Stimulated activated CD8-positive, alpha-beta memory T cell treated with anti-CD3 and anti-CD28 coated beads, Interleukin-15, amount 100 ng/mL, for 48 hours (primary cell): ENCODE data around the gene THRB.

Experiments used
- DNase-seq, 2 donors: peaks; one replicate each; pipeline ENCODE4 v3.0.0-alpha.2; 2020; ENCODE audit warnings: low read depth in 2 of 2

The THRB gene

DNA sequence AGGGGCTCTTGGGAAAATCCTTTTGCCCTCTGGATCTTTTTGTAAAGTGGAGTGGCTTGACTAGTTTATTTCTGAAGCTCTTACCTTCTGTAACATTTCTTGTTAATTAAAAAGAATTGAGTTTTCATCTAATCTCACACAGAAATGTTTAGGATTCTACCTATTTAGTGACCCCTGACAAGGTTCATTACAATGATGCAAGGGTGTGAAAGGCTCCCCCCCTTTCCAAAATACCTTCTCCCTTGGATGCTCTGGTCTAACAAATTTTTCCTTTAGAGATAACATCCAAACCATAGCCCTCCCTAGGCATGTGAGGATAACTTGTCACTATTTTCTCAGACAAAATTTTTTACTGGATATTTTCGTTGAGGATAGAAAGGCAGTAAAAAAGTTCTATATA lies 223.9 kb downstream of the THRB start:
- no peak for DNase-seq

DNA sequence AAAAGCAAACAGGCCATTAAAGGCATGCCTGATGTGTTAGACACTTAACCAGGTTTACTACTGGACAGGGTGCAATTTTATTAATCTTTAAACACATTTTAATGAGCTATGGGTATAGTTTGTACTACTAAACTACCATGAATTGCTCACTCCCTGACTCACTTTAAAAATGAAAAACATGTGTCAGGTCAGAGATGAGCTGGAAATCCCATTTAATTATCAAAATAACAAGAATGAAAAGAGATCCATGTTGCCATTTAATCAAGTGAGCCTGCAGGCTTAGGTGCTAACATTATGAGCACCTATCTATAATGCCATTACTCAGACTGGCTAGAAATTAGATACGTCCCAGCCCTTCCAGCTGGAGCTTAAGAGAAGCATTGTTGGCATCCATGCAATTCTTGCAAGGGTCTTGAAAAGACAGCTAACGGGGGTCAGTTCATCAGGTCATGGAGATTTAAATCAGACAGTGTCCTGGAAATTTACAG lies 224.4 kb downstream of the THRB start:
- no peak for DNase-seq

DNA sequence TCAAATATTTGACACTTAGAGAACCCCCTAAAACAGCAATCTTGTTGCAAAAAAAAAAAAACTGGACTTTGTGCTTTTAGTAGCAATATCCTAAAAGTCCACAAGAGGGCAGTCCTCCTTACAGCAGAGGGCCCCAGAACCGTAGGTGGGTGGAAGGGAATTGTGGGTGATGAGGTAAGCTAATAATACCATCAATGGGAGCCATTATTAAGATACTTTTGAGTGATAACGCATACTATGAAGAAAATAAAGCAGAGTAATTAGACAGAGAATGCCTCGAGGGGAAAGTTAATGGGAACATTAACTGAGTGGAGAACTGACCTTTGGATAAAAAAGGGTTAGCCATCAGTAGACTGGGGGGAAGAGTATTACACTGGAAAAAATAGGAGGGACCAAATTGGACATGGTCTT lies 229.9 kb downstream of the THRB start:
- no peak for DNase-seq

DNA sequence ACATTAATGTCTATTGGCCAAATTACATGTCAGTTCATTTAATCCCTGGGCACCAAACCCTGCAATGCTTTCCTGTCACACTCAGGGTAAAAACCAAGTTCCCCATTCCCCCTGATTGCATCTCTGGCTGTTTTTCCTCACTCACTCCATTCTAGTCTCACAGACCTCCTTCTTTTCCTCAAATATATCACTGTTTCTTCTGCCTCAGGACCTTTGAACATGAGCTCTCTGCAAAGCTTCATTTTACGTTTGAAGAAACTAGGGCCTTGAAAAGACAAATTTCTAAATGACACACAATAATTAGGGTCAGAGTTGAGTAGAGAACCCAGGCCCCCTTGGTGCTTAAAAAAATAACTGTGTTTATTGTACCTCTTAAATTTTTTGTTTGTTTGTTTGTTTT lies 230.6 kb downstream of the THRB start:
- DNase-seq: no peak

DNA sequence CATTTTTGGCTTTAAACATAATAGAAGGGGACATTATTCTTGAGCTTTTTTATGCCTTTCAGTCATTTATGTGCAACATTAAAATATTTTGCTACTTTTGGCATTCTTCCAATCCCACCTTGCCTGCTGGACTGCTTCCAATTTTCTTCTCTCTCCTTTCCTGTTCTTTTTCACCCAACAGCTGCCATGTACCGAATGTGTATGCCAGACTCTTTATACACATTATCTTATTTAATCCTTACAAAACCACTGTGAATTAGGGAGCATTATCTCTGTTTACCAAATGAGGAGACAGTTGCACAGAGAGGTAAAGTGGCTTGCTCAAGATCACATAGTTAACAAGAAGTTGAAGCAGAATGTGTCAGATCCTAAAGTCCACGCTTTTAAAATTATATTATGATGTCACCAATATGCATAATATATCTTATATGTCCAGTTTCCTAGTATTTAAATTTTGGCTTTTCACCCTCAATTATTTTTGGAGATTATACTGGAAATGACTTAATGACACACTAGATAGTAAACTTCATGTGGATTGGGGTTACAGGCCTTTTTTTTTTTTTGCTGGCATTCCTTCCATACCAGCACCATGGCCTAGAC lies 231.5 kb downstream of the THRB start:
- no peak for DNase-seq

DNA sequence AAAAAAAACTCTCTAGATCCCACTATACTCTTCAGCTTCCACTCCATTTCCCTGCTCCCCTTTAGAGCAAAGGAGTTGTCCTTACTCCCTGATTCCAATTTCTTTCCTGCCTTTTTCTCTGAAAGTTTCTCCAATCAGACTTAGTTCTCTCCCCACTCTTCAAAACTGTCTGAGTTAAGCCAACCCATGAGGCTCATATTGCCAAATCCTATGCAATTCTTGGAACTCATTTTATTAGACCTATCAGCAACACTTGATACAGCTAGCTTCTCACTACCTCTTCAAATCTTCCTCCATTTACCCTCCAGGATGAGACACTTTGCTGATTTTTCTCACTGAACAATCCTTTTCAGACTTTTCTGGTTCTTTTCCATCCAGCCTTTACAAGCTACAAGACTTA lies 233.1 kb downstream of the THRB start:
- no peak for DNase-seq

DNA sequence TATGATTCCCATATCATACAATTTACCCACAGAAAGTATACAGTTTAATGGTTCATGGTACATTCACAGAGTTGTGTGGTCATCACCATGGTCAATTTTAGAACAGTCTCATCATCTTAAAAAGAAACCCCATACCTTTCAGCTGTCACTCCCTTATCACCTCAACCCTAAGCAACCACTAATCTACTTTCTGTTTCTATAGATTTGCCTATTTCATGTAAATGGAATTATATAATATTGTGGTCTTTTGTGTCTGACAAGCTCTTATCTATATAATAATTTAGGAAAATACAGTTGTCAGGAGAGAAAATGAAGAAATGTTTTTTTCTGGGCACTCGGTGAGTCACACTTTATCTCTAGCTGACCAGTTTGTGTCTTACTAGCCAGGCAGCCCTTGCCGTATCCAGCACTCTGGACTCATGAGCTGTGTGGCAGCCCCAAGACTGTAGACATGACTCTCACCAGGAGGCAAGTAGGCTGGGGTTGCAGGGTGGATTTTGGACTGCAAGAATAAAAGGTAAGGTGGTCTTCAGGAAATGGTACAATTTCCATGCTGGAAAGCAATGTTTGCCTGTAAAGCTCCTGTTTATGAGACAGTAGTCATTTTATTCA lies 234.6 kb downstream of the THRB start:
- no peak for DNase-seq

DNA sequence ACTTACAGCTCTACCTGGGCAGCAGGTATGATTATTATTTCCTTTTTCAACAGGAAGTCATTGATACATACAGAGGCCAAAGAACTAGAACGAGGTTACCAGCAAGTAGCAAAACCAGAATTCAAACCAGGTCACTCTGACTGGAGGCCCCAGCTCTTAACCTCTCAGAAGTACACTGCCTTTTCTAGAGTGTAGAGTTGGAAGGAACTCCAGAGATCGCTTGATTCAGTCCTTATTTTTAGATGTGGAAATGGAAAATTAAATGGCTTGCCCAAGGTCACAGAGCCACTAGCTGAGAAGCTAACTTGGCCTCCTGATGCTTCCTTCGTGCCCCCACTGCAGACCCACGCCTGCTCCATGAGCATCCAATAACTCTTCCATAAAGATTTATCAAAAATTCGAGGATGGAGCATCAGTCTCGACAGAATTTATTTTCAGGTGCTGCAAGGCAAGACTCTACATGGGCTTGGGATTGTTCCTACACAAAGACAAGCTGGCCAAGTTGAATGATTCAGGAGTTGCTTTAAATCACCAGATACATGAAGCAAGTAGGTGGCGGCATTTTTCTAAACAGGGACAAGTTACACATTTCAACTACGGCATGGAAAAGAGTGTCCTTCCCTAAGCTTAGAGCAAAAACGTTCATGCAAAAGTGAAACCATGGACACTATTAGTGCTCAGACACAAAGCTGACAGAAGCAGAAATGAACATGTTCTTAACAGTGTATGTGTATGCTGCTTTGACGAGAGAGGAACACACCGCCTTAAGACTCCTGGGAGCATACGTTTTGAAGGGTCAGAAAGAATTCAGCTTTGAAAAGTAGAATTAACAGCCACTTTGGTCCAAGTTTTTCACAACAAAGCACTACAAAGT lies 235.7 kb downstream of the THRB start:
- DNase-seq: no peak

DNA sequence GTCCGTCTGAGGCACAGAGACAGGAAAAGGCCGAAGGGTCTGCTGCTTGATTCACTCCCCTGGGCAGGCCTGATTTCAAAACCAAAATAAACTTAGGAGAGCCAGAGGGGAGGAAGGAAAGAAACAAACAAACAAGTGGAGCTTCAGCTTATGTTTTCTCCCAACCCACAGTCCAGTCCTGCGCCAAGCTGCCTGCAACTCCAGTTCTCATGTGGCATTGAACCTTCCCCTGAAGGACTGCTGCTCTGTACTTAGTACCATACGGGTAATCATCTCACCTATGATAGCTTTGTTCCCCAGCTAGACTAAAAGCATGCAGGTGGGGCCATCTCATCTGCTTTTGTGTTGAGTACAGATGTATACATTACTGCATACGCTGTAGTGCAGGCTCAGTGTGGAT lies 236.4 kb downstream of the THRB start:
- no peak for DNase-seq

DNA sequence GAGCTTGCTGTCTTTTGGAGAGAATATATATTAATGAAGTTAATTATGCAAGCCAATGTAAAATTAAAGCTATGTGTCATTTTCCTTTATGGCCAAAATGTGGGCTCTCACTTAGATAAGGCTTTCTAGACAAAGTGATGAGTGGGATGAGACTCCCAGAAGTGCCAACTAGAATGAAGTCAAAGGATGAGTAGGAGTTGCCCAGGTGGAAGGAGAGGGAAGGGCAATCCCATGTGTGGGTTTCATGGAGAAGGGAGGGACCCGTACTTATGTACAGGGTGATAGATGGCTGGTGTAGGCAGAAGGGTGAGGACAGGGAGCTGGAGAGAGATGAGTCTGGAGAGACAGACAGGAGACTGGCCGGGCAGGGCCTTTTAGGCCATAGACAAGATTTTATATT lies 239.2 kb downstream of the THRB start:
- no peak for DNase-seq

DNA sequence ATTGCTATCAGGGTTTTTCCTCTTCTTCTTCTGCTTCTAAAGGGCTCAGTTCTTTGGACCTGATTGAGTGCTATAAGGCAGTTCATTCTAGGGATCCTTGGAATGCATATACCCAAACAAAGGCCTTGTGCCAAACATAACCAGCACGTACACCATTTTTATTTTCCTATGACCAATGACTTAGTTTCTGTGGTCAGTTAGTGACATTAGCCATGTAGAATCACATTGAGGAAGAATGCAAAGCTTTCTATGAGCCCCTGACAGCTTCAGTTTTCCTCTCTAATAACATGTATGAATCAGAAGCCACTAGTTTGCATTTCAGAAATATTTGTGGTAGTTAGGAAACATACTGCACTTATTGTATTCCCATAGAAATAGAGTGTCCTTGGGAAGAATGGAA lies 240.0 kb downstream of the THRB start:
- DNase-seq: no peak

DNA sequence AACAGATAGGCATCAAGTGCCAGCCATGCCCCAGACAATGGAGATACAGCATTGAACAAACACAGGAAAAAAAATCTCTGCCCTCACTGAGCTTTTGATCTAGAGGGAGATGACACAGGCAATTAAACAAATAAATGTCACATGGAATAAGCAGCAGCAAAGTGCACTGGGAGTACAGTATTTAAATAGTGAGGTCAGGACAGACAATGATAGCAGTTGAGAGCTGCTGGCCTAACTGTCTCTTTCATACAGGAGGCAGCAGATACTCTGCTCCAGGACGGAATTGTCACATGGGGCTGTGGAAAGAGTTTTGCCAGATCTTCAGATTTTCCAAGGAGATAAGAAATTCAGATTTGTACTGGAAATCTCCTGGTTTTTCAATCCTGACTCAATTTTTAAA lies 241.3 kb downstream of the THRB start:
- no peak for DNase-seq

DNA sequence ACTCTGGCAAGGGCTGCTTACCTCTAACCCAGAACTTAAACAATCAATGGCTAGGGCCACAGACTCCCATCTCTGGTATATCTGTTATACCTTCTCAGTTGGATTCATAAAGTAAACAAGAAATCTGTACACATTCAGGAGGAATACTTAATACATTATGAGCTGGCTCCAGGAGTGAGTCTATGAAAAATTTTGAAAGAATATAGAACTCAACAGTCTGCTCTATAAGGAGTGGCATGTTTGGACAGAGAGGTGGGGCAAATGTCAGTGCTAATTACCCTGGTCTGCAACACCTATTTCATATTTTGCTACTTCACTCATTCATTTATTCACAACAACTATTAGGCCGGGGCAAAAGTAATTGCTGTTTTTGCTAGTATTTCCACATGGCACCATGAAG lies 245.1 kb downstream of the THRB start:
- no peak for DNase-seq

DNA sequence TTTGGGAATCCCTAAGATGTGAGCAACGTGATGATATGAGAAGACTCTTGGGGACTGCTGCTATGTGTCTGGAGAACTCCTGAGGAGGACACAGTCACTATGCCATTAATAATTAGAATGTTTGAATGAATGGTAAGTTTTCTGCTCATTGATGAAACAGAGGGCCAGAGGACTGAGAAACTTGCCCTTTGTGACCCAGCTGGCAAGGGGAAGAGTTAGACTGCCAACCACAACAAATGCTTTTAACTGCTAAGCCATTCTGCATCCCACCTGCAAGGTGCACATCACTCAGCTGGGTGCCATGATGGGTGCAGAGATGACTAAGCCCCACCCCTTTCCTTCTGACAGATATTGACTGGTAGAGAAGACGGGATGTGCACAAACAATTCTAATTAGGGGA lies 249.6 kb downstream of the THRB start:
- no peak for DNase-seq

DNA sequence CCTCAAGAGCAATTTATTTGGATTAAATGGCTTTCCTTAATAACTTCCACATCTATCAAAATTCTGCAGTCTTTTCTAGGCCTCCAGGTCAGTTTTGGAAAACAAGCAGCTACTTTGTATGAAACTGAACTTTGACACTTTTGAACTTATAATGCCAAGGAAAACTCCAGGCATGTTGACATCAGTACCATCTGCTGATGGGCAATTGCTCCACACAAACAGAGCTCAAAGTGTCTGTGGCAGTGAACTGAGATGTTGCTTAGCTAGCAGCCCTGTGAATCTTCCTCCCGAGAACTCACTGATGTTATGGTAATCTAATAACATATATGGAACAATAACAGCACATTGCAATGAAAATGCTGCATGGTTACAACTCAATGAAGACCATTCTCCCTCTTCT lies 250.2 kb downstream of the THRB start:
- DNase-seq: no peak

DNA sequence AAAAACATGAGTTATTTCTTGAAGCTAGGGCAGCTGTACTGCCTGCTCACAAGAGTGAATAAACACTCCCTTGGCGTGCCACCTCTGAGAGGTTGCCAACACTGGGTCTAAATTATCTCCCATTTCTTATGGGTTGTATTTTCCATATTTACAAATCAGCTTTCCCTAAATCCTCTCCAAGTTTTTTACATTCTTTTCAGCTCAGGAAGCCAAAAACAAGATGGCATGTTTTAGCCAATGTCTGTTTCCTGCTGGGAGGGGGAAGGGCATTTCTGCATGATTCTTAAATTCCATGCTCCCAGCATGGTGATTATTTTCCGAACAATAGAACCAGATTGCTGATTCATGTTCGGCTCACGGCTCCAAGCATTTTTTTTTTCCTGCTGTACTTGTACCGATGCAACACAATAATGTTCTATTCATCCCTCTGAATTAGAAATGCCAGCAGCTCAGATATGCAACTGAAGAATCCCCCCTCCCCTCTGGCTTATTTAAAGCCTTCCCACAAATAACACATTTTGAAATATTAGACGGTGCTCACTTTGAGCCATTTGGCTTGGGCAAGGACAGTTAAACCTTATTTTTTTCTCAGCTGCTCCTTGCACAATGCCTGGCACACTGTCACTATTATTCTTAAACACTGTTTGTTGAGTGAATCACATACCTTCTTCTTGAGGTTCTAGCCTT lies 252.5 kb downstream of the THRB start:
- no peak for DNase-seq

DNA sequence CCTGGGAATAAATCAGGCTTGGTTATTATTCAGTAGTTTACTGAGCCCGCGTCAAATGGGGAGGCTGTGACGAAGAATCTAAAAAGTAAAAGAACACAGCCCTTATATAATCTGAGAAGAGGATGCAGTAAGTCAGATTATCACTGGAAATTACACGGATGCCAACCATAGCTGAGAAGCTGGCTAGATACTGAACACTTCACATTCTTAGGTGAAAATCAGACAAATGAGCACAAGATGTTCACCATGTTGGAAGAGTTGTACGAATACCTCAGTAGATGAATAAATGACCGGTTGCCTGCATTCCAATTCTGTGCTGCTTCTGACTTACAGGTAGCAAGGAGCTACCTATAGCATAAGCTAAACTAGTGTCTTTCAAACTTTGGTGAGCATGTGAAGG lies 254.3 kb downstream of the THRB start:
- no peak for DNase-seq

DNA sequence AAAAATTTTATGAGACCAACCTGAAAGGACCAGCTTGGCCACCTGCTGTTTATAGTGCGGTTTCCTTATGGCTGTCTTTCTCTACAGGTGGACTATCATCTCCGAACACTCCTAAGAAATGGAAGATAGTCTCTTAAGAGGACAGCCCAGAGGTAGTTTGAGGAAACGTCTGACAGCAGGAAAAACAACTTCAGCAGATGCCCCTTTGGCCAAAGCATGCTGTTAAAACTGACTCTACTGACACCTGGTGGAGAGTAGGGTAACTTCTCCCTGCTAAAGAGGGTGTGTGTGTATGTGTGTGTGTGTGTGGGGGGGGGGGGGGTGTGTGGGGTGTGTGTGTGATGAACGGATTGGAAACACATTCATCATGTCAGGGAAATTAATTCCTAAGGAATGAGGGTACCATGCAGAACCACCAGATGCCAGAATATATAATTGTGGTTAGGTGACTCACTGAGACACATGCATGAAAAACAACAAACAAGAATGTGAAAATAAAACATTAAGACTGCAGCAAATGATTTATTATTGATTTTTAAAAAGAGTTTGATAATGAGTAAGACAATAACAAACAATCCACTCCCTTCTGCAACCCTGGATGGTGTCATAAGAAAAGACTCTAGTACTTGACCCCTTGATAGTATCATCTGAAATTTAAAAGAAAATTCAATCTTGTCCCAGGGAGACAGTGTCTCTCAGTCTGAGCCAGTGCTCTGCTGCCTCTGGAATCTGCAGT lies 256.5 kb downstream of the THRB start:
- DNase-seq: no peak

DNA sequence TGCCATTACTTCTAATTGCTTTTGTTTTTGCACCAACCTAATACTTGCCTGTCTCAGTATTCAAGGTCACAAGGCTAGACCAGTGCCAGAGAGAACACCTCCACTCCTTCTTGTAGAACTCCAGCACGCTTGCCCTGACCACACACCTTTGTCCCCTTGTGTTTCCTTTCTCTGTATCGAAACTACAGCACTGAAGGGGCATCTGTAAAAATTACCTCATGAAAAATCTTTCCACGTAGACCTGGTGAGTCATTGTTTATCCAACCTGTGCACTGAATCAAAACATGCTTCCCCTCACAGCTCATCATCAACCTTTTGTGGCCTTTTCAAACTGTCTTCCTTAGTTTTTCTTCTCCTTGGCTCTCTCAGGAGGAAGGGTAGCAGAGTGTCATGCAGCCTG lies 259.5 kb downstream of the THRB start:
- no peak for DNase-seq

DNA sequence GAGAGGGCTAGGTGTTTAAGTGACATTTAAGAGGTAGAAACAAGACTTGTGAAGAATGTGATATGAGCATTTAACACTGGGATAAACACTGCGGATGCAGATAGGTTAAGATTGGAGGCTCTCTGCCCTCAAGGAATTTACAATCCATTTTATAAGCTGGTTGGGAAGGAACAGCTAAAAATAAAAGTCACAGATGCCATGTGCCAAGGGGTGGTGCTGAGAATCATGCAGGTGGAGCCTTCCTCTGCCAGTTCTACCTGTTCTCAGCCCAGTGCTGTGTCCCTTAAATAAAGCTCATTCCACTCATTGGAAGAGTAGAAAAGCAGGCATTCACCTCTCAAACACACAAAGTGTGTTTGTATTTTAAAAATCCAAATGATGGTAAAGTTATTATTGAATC lies 261.9 kb downstream of the THRB start:
- no peak for DNase-seq

DNA sequence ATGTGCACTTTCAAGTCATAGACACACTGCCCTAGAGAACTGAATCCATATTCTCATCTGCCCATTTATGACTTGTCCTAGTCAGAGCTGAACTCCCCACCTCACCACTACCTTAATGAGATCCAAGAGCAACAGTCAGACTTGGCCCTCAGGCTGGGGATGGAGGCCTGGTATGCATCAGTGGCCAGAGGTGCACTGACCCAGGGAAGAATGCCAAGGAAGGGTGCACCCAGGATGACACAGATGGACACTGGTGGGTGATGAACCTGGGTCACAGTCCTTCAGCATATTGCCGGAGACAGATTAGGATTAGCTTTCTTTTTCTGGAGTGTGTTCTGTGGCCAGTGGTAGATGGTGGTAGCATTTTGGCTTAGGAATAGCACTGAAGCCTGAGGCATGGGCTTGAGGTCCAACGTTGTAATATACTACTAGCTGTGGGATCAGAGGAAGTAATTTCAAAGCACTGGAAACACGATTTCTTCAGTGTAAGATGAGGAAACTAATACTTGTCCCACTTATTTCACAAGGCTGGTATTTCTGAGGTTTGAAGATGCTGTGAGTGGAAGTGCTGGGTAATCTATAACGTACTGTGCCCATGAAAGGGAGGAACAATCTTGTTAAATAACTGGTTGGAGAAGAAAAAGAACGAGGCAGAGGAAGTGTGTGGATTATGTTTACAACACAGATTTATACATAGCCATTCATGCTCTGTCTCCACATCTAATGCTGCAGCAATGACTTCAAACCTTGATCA lies 265.0 kb downstream of the THRB start:
- DNase-seq: no peak
